Stomach (tissue), 9 donors: ENCODE data around the gene MPV17L2. TPM values are rescaled to one million over a fixed set of nuclear protein-coding genes. Genes with fewer than 3 reads are reported as not detected.

Source experiments
- DNase-seq, 2 donors: peaks; one replicate each; pipeline versions ENCODE4 v3.0.0 to v3.0.0-alpha.2; 2013 to 2019
- H3K27ac ChIP-seq, 5 donors: fragments of 200-600 bp in 4 of 5; sonication (generic) in 4 of 5; one replicate each; pipeline ENCODE4 v1.5.1; 2013 to 2019; ENCODE audit warnings: mild to moderate bottlenecking in 1 of 5, moderate library complexity in 1 of 5
- H3K27me3 ChIP-seq, 3 donors: fragments of 200-600 bp; sonication (generic); one replicate each; pipeline ENCODE4 v1.5.1; 2017 to 2019; ENCODE audit warnings: mixed run types in 1 of 3
- H3K36me3 ChIP-seq, 4 donors: fragments of 200-600 bp; sonication (generic); 1 replicate in 3 of 4; 2 replicates in 1 of 4; pipeline ENCODE4 v1.5.1; 2016 to 2019
- H3K4me1 ChIP-seq, 4 donors: fragments of 200-600 bp; sonication (generic); one replicate each; pipeline ENCODE4 v1.5.1; 2016 to 2019
- H3K4me3 ChIP-seq, 4 donors: fragments of 200-600 bp; sonication (generic) in 3 of 4; one replicate each; pipeline ENCODE4 v1.5.1; 2016 to 2019; ENCODE audit warnings: mild to moderate bottlenecking in 1 of 4
- H3K9me3 ChIP-seq, 4 donors: fragments of 200-600 bp; sonication (generic); one replicate each; pipeline ENCODE4 v1.5.1; 2016 to 2019
- EP300 ChIP-seq: sonication (generic); formaldehyde crosslinking; IDR thresholded peaks from one replicate; pipeline ENCODE4 v1.6.1; 2017; ENCODE audit warnings: antibody characterized with exemption
- POLR2A ChIP-seq, 4 donors: fragments of 450-650 bp; IDR thresholded peaks; one replicate each; pipeline ENCODE4 v1.6.1; 2016; ENCODE audit warnings: antibody characterized with exemption in 4 of 4, control low read depth in 2 of 4, mild to moderate bottlenecking in 1 of 4, moderate library complexity in 1 of 4
- POLR2AphosphoS5 ChIP-seq, 3 donors: sonication (generic); formaldehyde crosslinking; IDR thresholded peaks; one replicate each; pipeline ENCODE4 v1.6.1; 2016; ENCODE audit warnings: antibody characterized with exemption in 3 of 3
- WGBS, 5 donors: extraction: QIAGEN DNeasy Blood & Tissue Kit in 3 of 5; methylation state at CpG; one replicate each; pipeline versions ENCODE4 v1.1.5 to v1.1.7; 2013 to 2018; 5-methylcytosine and 5-hydroxymethylcytosine counted together
- intact Hi-C: fragments of 100-400 bp; cut with DNase I; formaldehyde crosslinking; loops from one replicate; pipeline ENCODE4 v1.15.1; 2023; ENCODE audit warnings: low total_unique reads
- polyA plus RNA-seq, 3 donors: library from polyadenylated mRNA; stranded (reverse); fragments of 200-250 nt; gene quantifications; one replicate each; pipeline ENCODE4 v1.2.3, GENCODE V29; 2013
- total RNA-seq, 5 donors: library from RNA; depleted of rRNA; stranded (reverse); fragments of >200 nt; gene quantifications; one replicate each; pipeline versions ENCODE4 v1.1.0 to v1.2.3, GENCODE V29; 2014 to 2016
- TF ChIP-seq, protein P1 (sequence below), 7 experiments: fragments of 450-650 bp in 4 of 7; fragments of 200-600 bp in 3 of 7; sonication (generic) in 3 of 7; IDR thresholded peaks; one replicate each; pipeline ENCODE4 v1.5.1; 2016 to 2019; ENCODE audit warnings: antibody characterized with exemption in 7 of 7, control low read depth in 2 of 7, mild to moderate bottlenecking in 1 of 7
- donor health status: healthy with polysubstance abuse.
- donor health status: Bipolar disorder and iron deficiency.
- donor health status: healthy.

The MPV17L2 gene
- total and polyA plus RNA-seq, 8 donors = 5.9 to 200 (median 13.2) TPM

DNA sequence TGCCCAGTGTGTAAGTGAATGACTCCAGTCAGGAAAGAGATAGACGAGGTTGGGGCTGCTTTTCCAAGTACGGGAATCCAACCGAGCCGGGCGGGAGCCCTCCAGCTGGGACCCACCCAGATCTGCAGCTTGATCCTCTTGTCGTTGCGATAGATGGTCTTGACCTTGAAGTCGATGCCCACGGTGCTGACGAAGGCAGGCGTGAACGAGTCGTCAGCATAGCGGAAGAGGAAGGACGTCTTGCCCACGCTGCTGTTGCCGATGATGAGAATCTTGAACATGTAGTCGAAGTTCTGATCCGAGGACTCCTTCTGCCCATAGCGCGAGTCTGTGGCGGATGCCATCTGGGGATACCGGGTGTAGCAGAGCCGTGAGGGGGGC, 9.4 kb downstream of the MPV17L2 start:
- H3K27ac ChIP-seq = peak overlapping the region in 1 of 5 donors; percentile 86
- peak overlapping the region in 2 of 4 donors; percentile 57 to 86 for H3K4me3 ChIP-seq
- DNase-seq = no peak
- WGBS, 5 donors = 82 to 87% (median 86%) methylated on average over 24 of the region's 24 CpGs
- no peaks in the 10 kb centered on the region for H3K9me3 ChIP-seq
- H3K4me1 ChIP-seq = peaks cover 22 to 33% (median 25%) of the 10 kb centered on the region in 4 donors
- H3K36me3 ChIP-seq = peaks cover 2 to 44% (median 26%) of the 10 kb centered on the region in 4 donors
- H3K27me3 ChIP-seq = no peaks in the 10 kb centered on the region
- no peak for TF ChIP-seq POLR2AphosphoS5 (IDR thresholded peaks at IDR 0.05)
- TF ChIP-seq EP300 = no peak
- TF ChIP-seq, protein P1, sequence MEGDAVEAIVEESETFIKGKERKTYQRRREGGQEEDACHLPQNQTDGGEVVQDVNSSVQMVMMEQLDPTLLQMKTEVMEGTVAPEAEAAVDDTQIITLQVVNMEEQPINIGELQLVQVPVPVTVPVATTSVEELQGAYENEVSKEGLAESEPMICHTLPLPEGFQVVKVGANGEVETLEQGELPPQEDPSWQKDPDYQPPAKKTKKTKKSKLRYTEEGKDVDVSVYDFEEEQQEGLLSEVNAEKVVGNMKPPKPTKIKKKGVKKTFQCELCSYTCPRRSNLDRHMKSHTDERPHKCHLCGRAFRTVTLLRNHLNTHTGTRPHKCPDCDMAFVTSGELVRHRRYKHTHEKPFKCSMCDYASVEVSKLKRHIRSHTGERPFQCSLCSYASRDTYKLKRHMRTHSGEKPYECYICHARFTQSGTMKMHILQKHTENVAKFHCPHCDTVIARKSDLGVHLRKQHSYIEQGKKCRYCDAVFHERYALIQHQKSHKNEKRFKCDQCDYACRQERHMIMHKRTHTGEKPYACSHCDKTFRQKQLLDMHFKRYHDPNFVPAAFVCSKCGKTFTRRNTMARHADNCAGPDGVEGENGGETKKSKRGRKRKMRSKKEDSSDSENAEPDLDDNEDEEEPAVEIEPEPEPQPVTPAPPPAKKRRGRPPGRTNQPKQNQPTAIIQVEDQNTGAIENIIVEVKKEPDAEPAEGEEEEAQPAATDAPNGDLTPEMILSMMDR (IDR thresholded peaks at IDR 0.05) = no peak
- no peak for TF ChIP-seq POLR2A (IDR thresholded peaks at IDR 0.05)
- intact Hi-C loops = no loop called here

DNA sequence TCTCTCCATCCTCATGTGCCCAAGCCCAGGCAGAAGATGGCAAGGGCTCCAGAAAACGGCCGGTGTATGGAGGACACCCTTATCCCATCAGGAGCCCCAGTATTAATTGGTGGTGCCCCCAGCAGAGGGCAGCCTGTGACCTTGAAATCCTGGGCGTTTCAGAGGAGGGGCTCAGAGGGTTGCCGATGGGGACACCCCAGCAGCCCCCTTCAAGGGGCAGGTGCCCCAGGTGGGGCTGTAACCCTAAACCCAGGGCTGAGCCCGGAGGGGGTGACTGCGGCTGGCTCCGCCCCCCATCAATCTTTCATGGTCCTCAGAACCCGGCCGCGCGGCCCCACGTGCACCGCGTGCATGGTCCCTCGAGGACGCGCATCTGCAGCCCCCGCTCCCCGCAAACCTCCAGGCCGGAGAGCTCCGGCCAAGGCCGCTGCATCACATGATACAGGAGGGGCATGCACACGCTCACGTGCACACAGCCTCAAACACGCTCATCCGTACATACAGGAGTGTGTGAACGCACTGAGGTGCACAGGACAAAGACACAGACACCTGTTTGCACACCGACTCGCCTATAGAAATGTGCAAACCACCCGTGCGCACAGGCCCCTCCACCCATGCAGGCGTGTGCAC, 9.9 kb downstream of the MPV17L2 start:
- peaks cover 2 to 38% (median 23%) of the 10 kb centered on the region in 4 donors for H3K36me3 ChIP-seq
- peak overlapping the region; percentile 57 to 86 (median 82) for H3K4me3 ChIP-seq
- H3K9me3 ChIP-seq = no peaks in the 10 kb centered on the region
- no peaks in the 10 kb centered on the region for H3K27me3 ChIP-seq
- H3K4me1 ChIP-seq = peaks cover 22 to 38% (median 26%) of the 10 kb centered on the region in 4 donors
- peak overlapping the region in 2 of 5 donors; percentile 76 to 86 for H3K27ac ChIP-seq
- peak in 1 of 2 donors; percentile 68 for DNase-seq
- intact Hi-C loops = no loop called here
- TF ChIP-seq EP300 (no peak), POLR2A (IDR thresholded peaks at IDR 0.05) (no peak), POLR2AphosphoS5 (IDR thresholded peaks at IDR 0.05) (no peak)
- TF ChIP-seq, protein P1 (IDR thresholded peaks at IDR 0.05) = peak in 2 of 7 experiments; percentile 19 to 20
- WGBS, 5 donors = 4 to 6% (median 5%) methylated on average over 18 to 32 of the region's 32 CpGs

DNA sequence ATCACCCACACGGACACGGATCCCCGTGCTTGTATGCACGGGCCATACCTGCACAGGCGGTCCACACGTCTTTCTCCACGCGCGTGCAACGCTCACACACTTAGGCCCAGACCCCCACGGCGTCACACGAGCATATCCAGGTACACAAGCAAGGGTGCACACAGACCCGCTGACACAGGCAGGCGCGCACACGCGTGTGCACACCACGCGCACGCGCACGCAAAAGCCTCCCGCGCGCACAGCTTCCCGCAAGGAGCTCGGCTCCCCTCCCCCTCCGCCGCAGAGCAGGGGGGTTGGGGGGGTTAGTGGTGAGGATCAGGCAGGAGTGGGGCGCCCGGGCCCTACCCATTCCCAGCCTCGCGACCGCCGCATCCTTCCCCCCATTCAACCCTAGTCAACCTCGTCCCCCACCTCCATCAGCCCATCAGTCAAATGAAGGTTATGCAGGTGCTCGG, 10.4 kb downstream of the MPV17L2 start:
- Histone ChIP-seq H3K27me3 (peaks cover 0 to 4% (median 0%) of the 10 kb centered on the region in 3 donors), H3K27ac (peak overlapping the region; percentile 64 to 97 (median 79)), H3K4me3 (peak overlapping the region; percentile 57 to 86 (median 82)), H3K9me3 (no peaks in the 10 kb centered on the region), H3K4me1 (peaks cover 22 to 43% (median 29%) of the 10 kb centered on the region in 4 donors), H3K36me3 (peaks cover 0 to 33% (median 17%) of the 10 kb centered on the region in 4 donors)
- peak in 1 of 2 donors; percentile 80 for DNase-seq
- intact Hi-C loops = no loop called here
- 0 to 2% (median 1%) methylated on average over 9 to 38 of the region's 38 CpGs for WGBS, 5 donors
- TF ChIP-seq, protein P1 (IDR thresholded peaks at IDR 0.05) = no peak
- TF ChIP-seq POLR2A (IDR thresholded peaks at IDR 0.05) (no peak), POLR2AphosphoS5 (IDR thresholded peaks at IDR 0.05) (no peak), EP300 (no peak)

DNA sequence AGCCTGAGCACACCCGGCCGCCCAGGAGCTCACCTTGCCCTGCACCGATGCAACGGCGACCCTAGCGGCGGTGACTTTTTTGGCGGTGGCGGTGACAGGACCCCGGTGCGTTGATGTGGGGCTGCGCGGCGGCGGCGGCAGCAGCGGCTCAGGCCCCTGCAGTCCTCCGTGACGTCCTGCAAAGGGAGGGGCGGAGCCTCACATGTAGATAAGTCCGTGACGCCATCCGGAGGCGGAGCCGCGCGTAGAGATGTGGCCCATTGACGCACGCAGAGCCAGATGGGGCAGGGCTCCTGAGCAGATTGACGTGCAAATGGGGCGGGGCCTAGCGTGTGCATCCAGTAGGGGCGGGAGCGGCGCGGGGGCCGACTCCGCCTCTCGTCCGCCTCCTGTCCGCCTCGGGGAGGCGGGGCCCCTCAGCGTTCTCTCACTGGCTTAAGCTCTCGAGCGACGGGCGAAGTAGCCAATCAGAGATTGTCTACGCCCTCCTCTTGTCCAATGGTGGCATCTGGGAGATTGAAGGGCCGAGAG, 10.9 kb downstream of the MPV17L2 start, which contains the start of gene RAB3A:
RAB3A (minus strand) TSS at position 180 of the 531 bp plus-strand sequence. CDS start 1,302 bp downstream, outside the sequence.
- H3K27ac ChIP-seq = peak within 1 kb of the TSS; percentile 90 to 99 (median 98)
- H3K4me3 ChIP-seq = peak within 1 kb of the TSS; percentile 57 to 86 (median 82)
- intact Hi-C loops = no loop called here
- H3K27me3 ChIP-seq = peaks cover 0 to 9% (median 0%) of the 10 kb centered on the region in 3 donors
- peaks cover 0 to 28% (median 12%) of the 10 kb centered on the region in 4 donors for H3K36me3 ChIP-seq
- H3K9me3 ChIP-seq = no peaks in the 10 kb centered on the region
- peaks cover 22 to 43% (median 29%) of the 10 kb centered on the region in 4 donors for H3K4me1 ChIP-seq
- WGBS, 5 donors = 0 to 1% (median 0%) methylated on average over 30 to 50 of the region's 50 CpGs
- TF ChIP-seq EP300 (peak; percentile 83), POLR2AphosphoS5 (IDR thresholded peaks at IDR 0.05) (peak; percentile 60 to 84 (median 67)), POLR2A (IDR thresholded peaks at IDR 0.05) (no peak)
- TF ChIP-seq, protein P1 (IDR thresholded peaks at IDR 0.05) = no peak
- peak in 1 of 2 donors; percentile 100 for DNase-seq
